Left colon (tissue), 2 donors: ENCODE measurements around the gene RET. TPM values are rescaled to one million over a fixed set of nuclear protein-coding genes. Genes with fewer than 3 reads are reported as not detected.

Source experiments
- ATAC-seq: fragments of 200-7000 bp; cut with Tn5 transposase; one replicate; pipeline ENCODE4 v1.9.1; 2020; ENCODE audit warnings: mild to moderate bottlenecking, moderate library complexity
- DNase-seq, 2 donors: peaks; one replicate each; pipeline ENCODE4 v3.0.0-alpha.2; 2020
- intact Hi-C, 2 donors: fragments of 100-400 bp; cut with DNase I in 1 of 2; cut with micrococcal nuclease in 1 of 2; formaldehyde crosslinking; loops; one replicate each; pipeline versions ENCODE4 v1.11.2 to v1.14.0; 2022; cut with DNase I, micrococcal nuclease
- total RNA-seq, 2 donors: library from RNA; stranded (reverse); fragmentation: NEBNext Ultra II Directional; extraction: Animal tissue kit (Norgen Biotek cat#: 25700); gene quantifications; one replicate each; pipeline ENCODE4 v1.2.1, GENCODE V29; 2021
- donor health status: DM: no; HTN: no; CAD: no.
- donor health status: DM: yes; HTN: yes; CAD: no.

The RET gene
- total RNA-seq, 2 donors from 2014 or later: 1.5 to 1.6 TPM

DNA sequence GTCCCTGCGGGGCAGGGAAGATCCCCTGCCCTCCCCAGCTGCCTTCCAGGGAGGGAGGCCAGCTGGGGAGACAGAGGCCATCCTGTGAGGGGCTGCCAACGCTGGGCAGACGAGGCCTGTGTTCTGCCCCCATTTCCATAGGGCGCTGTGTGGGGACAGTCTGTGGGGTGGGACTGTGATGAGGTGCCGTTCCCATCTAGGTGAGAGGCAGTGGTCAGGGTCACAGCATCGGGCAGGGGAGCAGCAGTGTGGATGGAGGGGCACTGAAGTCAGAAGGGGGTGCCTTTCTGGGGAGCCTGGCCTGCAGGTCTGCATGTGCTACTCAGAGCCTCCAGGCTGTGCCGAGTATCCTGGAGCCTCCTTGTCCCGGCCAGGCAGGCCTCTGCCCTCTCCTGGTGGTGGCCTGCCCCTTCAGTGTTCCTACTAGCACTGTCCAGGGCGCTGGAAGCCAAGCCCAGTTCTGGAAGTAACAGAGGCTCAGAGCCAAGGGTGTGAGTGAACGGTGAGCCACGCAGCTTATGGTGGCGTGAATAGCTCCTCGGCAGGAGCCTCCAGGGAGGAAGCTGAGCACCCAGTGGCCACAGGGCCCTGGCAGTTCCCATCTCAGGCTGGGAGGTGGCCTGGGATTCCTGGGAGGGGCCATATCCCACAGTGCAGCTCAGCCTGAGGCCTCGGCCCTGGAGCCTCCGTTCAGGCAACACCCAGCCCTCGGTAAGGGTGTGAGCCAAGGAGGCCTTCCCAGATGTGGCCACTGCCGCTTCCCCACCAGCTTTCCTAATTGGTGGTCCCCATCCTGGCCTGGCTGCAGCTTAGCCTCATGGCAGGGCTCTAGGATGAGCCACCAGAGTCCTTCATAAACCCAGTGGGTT lies 38.1 kb downstream of the RET start:
- intact Hi-C loops: no loop called here
- DNase-seq (no peak), ATAC-seq (no peak)

DNA sequence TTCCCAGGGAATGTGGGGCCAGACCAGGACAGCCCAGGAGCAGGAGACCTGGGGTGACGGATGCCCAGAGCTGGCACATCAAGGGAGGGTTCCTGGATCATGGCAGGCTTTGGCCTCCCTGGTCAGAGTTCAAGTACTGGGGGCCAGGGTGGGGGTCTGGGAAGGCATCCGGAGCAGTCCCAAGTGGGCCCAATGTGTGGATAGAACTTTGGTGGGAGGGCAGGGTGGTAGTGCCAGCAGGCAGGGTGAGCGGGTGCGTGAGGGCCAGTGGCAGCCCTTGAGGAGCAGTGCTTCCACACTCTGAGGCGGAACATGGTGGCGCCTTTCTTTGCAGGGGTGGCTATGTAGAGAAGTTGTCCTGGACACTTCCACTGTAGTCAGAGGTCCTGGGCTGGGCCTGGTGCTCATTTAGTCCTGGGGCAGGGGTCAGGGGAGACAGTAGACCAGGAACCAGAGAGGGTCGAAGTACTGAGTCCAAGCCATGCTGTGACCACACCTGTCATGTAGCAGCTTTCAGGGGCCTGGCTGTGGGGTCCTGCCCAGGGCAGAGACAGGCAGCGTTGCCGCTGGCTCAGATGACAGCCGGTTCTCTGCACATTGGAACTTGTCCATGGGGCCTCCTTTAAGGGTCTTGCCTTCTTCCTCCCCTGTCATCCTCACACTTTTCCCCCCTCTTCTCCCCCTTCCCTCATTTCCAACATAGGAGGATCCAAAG lies 39.2 kb downstream of the RET start:
- DNase-seq (no peak), ATAC-seq (no peak)
- intact Hi-C loops: no loop called here

DNA sequence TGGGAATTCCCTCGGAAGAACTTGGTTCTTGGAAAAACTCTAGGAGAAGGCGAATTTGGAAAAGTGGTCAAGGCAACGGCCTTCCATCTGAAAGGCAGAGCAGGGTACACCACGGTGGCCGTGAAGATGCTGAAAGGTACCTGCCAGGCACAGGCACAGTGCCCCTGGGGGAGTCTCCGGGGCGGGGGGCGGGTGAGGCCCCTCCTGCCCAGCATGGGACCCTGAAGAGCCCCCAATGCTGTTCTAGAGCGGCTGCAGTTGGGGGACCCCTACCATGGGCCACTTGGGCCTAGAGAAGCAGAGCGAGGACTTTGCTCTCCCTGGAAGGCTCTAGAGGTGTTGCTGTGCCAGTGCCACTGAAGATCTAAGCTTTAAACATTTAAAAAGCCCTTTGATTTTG lies 39.7 kb downstream of the RET start:
- DNase-seq: no peak
- intact Hi-C loops: no loop called here
- ATAC-seq: no peak

DNA sequence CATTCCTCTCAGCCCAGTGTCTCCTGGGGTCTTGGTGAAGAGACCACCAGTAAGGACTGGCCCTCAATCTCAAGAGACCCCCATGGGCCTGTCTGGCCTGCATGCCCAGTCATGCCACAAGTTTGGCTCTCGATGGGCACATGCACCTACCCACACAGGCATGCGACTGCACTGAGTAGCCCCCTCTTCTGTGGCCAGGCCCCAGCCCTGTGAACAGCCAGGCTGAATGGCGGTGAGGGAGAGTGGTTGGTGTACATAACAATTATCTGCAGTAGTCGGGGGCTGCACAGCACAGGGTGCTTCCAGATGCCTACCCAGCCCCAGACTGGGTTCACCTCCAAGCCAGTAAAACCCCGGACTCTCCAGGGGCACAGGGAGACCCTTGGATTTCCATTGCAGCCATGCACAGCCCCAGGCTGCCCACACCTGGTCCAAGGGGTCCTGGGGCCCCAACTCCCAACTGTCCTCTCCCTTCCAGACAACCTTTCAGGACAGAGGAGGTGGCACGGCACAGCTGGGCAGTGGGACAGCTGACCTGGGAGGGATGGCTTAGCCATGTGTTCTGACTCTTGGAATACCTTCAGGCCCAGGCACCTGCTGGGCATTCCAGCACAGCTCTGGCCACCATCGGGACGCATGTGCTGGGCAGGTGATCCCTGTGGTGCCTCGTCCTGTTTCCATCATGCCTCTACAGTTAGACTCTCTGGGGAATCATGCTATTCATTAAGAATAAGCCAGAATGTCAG lies 40.3 kb downstream of the RET start:
- intact Hi-C loops: no loop called here
- DNase-seq (no peak), ATAC-seq (no peak)

DNA sequence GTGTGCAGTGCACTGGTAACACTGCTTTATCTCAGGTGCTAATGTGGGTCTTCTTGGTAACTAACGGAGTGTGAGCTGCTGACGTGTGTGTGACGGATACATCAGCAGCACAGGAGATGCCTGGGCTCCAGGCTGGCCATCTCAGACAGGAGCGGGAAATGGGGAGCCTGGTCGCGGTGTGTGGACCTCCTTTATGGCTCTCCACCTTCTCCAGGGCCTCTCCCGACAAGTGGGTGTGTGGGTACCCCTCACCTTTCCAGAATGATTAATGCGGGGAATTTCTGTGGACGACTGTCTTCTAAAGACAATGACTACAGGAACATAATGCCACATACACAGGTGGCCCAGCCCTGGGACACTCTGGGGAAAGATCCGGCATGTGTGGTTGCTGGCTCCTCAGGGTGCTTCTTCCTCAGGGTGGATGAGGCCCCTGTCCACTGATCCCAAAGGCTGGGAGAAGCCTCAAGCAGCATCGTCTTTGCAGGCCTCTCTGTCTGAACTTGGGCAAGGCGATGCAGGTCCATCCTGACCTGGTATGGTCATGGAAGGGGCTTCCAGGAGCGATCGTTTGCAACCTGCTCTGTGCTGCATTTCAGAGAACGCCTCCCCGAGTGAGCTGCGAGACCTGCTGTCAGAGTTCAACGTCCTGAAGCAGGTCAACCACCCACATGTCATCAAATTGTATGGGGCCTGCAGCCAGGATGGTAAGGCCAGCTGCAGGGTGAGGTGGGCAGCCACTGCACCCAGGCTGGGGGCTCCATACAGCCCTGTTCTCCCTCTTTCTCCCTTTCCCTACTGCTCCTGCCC lies 41.1 kb downstream of the RET start:
- no peak for ATAC-seq
- intact Hi-C loops: no loop called here

DNA sequence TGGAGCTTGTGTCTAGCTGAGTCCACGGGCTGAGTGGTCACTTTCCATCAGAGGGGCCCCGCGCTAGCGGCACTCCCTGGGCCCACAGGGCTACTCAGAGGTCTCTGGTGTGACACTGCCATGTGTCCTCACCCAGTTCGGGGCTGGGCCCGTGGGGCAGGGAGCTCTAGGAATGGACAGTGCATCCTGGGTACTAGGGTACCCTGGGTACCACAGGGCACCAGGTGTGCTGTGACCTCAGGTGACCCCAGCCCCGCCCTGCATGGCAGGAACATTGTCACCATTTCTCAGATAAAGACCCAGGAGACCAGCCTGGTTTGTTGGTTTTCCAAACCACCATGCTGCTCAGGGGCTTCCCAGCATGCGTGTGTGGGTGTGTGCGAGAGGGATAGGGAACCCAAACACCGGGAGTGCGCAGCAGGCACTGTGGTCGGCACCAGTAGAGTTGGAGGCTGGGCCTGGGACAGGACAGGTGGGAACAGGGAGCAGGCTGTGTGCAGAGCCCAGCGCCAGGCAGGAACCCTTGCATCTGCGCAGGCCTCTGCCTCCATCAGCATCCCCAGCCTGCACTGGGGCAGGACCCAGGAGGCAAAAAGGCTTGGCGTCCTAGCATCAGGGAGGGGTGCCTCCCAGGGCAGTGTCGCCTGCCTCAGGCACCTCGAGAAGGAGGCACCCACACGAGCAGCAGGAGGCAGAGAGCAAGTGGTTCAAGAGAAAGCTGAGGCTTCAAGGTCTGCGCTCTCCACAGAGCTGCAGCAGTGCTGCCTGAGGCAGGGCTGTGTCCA lies 42.0 kb downstream of the RET start:
- ATAC-seq: no peak
- no peak for DNase-seq
- intact Hi-C loops: no loop called here

More for the DNA sequence above, 41.1 kb downstream of the RET start:
- no peak for DNase-seq

DNA sequence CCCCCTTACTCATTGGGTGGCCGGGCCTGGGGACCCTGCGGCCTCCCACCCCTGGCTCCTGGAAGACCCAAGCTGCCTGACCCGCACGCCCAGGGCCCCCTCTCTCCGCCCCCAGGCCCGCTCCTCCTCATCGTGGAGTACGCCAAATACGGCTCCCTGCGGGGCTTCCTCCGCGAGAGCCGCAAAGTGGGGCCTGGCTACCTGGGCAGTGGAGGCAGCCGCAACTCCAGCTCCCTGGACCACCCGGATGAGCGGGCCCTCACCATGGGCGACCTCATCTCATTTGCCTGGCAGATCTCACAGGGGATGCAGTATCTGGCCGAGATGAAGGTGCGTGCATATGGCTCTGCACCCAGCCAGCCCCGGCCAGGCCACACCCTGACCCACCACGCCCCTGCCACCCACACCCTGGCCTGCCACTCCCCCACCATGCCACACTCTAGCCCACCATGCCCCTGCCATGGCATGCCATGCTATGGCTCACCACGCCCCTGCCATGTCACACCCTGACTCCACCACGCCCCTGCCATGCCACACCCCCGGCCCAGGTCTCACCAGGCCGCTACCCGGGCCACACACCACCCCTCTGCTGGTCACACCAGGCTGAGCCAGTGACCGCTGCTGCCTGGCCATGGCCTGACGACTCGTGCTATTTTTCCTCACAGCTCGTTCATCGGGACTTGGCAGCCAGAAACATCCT lies 42.7 kb downstream of the RET start:
- DNase-seq (peak in 1 of 2 donors; percentile 18), ATAC-seq (no peak)
- intact Hi-C loops: no loop called here

DNA sequence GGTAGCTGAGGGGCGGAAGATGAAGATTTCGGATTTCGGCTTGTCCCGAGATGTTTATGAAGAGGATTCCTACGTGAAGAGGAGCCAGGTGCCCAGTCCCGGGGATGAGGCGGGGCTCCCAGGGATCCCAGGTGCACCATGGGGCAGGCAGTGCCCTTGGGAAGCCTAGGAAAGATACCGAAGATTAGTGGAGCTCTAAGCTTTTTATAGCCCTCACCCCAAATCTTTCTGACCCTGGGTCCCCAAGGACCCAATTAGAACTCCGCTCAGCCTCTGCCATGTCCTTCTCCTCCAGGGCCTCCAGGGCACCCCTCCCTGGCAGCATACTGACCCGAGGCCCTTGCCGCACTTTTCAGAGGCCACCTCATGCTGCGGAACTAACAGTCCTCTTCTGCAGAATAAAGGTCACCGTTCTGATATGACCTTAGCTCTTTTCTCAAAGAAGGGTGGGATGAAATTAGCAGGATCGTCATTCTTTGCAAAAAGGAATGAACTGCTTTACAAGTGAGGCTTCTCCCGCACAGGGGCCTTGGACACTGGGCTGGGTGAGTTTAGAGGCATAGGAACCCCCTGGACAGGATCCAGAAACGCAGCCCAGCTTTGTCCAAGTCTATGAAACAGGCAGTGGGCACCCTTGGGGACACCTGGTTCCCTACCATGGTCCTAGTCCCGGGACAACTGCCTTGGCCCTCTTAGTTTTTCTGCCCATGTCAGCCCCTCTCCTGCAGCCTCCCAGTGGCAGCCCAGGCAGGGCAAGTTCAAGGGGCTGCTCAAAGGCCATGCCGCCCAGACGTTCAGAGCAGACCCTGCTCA lies 43.5 kb downstream of the RET start:
- DNase-seq (no peak), ATAC-seq (no peak)
- intact Hi-C loops: no loop called here

DNA sequence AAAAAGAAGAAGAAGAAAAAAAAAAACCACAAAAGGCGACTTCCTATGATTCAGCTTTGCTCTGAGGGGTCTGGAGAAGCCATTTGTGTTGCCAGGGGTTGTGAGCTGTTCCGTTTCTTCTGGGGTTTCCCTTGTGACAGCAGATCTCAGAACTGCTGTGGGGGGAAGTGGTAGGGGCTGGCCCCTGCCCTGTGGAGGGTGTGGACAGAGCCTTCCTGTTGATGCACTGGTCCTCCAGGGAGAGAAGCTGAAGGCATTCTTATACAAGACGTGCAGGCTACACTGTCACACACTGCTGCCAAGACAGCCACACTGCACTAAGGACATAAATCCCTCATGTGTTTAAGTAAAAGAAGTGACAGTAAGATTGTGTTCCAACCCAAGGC lies 44.1 kb downstream of the RET start:
- intact Hi-C loops: no loop called here
- DNase-seq (peak in 1 of 2 donors; percentile 47), ATAC-seq (no peak)

DNA sequence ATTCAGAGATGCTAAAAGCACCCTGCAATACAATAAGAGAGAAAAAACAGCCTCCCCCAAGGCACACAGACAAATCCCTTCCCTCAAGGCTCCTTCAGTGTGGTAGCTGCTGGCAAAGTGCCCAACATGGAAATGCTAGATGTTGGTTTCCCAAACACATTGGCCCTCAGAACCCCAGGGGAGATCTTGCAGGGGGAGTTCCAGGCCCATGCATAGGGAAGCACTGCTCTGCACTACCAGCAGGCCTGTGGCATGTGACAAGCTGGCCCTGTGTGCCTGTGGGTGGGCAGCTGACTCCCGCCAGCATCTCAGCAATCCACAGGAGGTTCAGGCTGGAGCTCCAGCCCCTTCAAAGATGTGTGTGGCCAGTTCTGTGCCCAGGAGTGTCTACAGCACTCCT lies 44.6 kb downstream of the RET start:
- DNase-seq (no peak), ATAC-seq (no peak)
- intact Hi-C loops: no loop called here

DNA sequence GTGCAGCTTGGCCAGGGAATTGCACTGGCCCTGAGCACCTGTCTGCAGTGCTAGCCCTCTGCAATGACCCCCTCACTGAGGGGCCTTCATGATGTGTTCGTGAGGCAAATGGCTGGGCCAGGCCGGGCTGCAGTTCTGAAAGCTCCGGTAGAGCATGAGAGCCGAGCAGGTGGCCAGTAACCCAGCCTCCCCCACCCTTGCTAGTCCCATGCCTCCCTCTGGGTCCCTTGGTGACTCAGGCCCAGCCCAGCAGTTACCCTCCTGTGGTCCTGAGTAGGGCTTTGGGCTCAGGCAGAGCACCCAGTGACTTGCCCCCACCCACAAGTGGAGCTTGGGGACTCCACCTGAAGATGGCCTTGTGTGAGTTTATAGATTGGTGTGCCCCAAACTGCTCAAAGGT lies 45.2 kb downstream of the RET start:
- intact Hi-C loops: no loop called here
- ATAC-seq (no peak), DNase-seq (no peak)

DNA sequence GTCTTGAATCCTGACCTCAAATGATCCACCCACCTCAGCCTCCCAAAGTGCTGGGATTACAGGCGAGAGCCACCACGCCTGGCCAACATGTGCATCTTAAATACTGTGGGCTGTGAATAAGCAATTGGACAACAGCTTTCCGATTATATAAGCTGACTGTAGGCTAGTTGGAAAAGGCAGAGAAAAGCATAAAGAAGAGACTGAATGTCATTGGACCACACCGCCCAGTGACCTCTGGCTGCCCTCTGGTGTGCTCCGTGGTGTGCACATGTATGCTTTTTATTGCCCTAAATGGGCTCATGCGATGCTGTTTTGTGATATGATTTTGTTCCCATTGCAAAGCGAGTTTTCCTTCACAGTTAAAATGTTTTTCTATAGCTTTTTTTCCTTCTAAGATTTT lies 46.0 kb downstream of the RET start:
- ATAC-seq (no peak), DNase-seq (no peak)
- intact Hi-C loops: no loop called here

DNA sequence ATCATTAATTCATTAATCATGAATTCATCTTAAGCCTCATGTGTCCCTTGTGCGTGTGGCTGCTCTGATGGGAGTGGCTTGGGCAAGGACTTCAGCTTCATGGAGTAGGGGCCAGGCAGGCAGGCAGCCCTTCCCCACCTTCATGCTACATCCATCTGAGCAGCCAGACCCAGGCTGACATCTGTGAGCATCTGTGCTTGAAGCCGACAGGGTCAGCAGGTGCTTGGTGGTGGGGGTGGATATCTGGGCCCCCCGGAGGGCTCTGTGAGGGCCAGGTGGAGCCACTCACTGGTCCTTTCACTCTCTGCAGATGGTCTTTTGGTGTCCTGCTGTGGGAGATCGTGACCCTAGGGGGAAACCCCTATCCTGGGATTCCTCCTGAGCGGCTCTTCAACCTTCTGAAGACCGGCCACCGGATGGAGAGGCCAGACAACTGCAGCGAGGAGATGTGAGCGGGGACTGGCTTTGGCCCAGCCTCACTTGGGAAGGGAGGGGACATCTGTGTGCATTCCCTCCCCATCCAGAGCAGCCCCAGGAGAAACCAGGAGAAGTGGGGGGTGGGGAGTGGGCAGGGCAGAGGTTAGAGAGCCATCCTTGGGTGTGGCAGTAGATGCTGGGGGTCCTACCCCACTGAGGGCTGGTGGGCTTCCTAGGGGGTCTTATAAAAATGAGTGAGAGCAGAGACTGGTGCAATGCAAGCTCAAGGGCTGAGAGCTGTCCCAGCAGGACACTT lies 46.7 kb downstream of the RET start:
- peak in 1 of 2 donors; percentile 1 for DNase-seq
- ATAC-seq: no peak

DNA sequence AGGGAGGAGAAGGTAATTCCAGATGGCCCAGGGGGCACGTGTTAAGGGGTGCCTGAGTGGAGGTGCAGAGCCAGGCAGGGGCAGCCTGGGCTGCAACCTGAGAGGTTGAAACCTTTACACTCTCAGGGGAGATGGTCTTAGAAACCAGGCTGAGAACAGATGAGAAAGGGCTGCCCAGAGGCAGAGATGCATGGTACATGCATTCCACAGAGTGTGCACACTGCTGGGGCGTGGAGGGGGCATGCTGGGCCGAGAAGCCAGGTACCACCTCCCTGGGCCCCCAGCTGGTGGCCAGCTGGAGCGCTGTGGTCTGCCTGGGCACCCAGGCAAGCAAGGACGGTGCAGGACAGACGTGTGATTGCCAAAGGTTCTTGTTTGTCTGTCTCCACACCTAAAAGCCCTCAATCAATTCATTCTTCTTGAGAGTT lies 47.2 kb downstream of the RET start:
- intact Hi-C loops: no loop called here
- DNase-seq (peak in 1 of 2 donors; percentile 1), ATAC-seq (no peak)

More for the DNA sequence above, 46.7 kb downstream of the RET start:
- intact Hi-C loops: no loop called here

DNA sequence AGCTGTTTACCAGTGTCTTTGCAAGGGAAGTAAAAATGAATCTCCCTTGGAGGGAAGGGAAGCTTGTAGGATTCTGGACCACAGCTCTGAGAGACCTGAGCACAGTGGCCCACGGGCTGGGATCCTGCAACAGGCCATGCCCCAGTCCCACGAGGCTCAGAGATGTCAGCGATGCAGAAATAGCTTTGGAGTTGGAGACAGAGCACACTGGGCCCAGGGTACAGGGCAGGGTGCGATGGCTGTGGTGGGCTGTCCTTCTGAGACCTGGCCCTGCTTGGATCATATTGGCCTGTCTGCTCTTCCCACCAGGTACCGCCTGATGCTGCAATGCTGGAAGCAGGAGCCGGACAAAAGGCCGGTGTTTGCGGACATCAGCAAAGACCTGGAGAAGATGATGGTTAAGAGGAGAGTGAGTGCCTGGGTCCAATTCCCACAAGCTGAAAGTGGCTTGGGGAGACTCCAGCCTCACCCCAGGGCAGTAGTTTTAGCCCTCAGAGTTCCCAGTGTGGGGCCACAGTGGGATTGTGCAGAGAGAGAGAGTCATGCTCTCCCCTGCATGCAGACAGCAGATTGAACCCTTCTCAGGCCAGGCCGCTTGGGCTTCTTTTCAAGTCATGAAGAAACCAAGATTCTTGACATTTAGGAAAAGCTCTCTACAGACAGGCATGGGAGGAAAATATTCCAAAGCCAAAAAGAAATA lies 47.9 kb downstream of the RET start:
- no peak for ATAC-seq
- intact Hi-C loops: no loop called here
- DNase-seq: no peak
